Loucy (cell line): ENCODE measurements around the gene ZNF783.

Experiments
- H2AFZ ChIP-seq: fragments of 200-600 bp; sonication (generic); 2 replicates; pipeline ENCODE4 v1.6.0; 2016; ENCODE audit warnings: antibody characterized with exemption, mild to moderate bottlenecking, low read length, moderate library complexity
- H3F3A ChIP-seq: fragments of 200-600 bp; 2 replicates; pipeline ENCODE4 v1.6.0; 2016; ENCODE audit warnings: antibody characterized with exemption, low read depth, mild to moderate bottlenecking
- H3K27me3 ChIP-seq: fragments of 200-600 bp; sonication (generic); 2 replicates; pipeline ENCODE4 v1.6.1; 2014; ENCODE audit warnings: low read length, mild to moderate bottlenecking; ENCODE audit not compliant: insufficient read depth, poor library complexity, severe bottlenecking
- H3K36me3 ChIP-seq: fragments of 200-600 bp; sonication (generic); 2 replicates; pipeline ENCODE4 v1.6.1; 2016; ENCODE audit warnings: low read length; ENCODE audit not compliant: insufficient read depth
- H3K4me1 ChIP-seq: fragments of 200-600 bp; sonication (generic); 2 replicates; pipeline ENCODE4 v1.5.1; 2014; ENCODE audit warnings: low read length, mild to moderate bottlenecking; ENCODE audit not compliant: insufficient read depth, poor library complexity, severe bottlenecking
- H3K4me2 ChIP-seq: fragments of 200-600 bp; sonication (generic); 2 replicates; pipeline ENCODE4 v1.6.0; 2014; ENCODE audit warnings: antibody characterized with exemption, low read length, low read depth, mild to moderate bottlenecking; ENCODE audit not compliant: poor library complexity, severe bottlenecking
- H3K4me3 ChIP-seq: fragments of 200-600 bp; sonication (generic); 2 replicates; pipeline ENCODE4 v1.5.1; 2014; ENCODE audit warnings: low read length, mild to moderate bottlenecking, mixed read lengths; ENCODE audit not compliant: poor library complexity, severe bottlenecking
- H3K79me2 ChIP-seq: fragments of 200-600 bp; sonication (generic); 2 replicates; pipeline ENCODE4 v1.6.1; 2014; ENCODE audit warnings: low read length; ENCODE audit not compliant: insufficient read depth
- H3K9ac ChIP-seq: fragments of 200-600 bp; sonication (generic); 2 replicates; pipeline ENCODE4 v1.6.0; 2014; ENCODE audit warnings: mild to moderate bottlenecking, low read depth, low read length, moderate library complexity; ENCODE audit not compliant: poor library complexity, severe bottlenecking
- H3K9me2 ChIP-seq: fragments of 200-600 bp; sonication (generic); replicated peaks from 2 replicates; pipeline ENCODE4 v1.6.1; 2016; ENCODE audit warnings: low read depth, low read length, mixed read lengths
- H3K9me3 ChIP-seq: fragments of 200-600 bp; sonication (generic); 2 replicates; pipeline ENCODE4 v1.6.1; 2014; ENCODE audit warnings: mild to moderate bottlenecking, antibody characterized with exemption, low read length, low read depth; ENCODE audit not compliant: insufficient read depth
- H4K20me1 ChIP-seq: fragments of 200-600 bp; sonication (generic); 2 replicates; pipeline ENCODE4 v1.6.0; 2014; ENCODE audit warnings: antibody characterized with exemption, low read length, mild to moderate bottlenecking; ENCODE audit not compliant: insufficient read depth, poor library complexity, severe bottlenecking
- EZH2phosphoT487 ChIP-seq: fragments of 200-600 bp; IDR thresholded peaks from 2 replicates; pipeline ENCODE4 v1.6.1; 2018; ENCODE audit warnings: antibody characterized with exemption, mild to moderate bottlenecking, moderate library complexity, borderline replicate concordance
- TF ChIP-seq, protein P1 (sequence below): fragments of 200-600 bp; sonication (generic); conservative IDR thresholded peaks from 2 replicates; pipeline ENCODE4 v1.5.1; 2014; ENCODE audit warnings: mild to moderate bottlenecking, antibody characterized with exemption, low read length

ZNF783 gene

DNA sequence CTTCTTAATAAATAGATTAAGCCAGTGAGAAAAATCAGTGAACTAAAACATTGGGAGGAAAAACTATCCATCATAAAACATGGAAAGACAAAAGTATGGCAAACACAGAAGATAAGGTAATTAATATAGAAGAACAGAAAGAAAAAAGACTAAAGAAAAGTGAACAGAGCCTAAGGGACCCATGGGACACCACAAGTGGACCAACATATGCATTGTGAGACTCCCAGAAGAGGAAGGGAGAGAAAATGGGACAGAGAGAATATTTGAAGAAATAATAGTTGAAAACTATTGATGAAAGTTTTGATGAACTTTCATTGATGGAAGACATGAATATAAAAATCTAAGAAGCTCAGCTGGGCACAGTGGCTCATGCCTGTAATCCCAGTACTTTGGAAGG lies 71.3 kb downstream of the ZNF783 start:
- no peaks in the 10 kb centered on the region for H3K9me2 ChIP-seq
- H3K36me3 ChIP-seq, result no peaks in the 10 kb centered on the region
- no peak overlapping the region for H2AFZ ChIP-seq
- H3K9ac ChIP-seq, result no peak overlapping the region
- H3K4me3 ChIP-seq, result no peak overlapping the region
- no peaks in the 10 kb centered on the region for H4K20me1 ChIP-seq
- H3K79me2 ChIP-seq, result no peaks in the 10 kb centered on the region
- no peaks in the 10 kb centered on the region for H3K4me1 ChIP-seq
- H3K27me3 ChIP-seq, result no peaks in the 10 kb centered on the region
- TF ChIP-seq, protein P1, sequence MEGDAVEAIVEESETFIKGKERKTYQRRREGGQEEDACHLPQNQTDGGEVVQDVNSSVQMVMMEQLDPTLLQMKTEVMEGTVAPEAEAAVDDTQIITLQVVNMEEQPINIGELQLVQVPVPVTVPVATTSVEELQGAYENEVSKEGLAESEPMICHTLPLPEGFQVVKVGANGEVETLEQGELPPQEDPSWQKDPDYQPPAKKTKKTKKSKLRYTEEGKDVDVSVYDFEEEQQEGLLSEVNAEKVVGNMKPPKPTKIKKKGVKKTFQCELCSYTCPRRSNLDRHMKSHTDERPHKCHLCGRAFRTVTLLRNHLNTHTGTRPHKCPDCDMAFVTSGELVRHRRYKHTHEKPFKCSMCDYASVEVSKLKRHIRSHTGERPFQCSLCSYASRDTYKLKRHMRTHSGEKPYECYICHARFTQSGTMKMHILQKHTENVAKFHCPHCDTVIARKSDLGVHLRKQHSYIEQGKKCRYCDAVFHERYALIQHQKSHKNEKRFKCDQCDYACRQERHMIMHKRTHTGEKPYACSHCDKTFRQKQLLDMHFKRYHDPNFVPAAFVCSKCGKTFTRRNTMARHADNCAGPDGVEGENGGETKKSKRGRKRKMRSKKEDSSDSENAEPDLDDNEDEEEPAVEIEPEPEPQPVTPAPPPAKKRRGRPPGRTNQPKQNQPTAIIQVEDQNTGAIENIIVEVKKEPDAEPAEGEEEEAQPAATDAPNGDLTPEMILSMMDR, result no peak
- no peak for TF ChIP-seq EZH2phosphoT487
- H3K4me2 ChIP-seq, result no peak overlapping the region
- no peaks in the 10 kb centered on the region for H3F3A ChIP-seq
- no peaks in the 10 kb centered on the region for H3K9me3 ChIP-seq

DNA sequence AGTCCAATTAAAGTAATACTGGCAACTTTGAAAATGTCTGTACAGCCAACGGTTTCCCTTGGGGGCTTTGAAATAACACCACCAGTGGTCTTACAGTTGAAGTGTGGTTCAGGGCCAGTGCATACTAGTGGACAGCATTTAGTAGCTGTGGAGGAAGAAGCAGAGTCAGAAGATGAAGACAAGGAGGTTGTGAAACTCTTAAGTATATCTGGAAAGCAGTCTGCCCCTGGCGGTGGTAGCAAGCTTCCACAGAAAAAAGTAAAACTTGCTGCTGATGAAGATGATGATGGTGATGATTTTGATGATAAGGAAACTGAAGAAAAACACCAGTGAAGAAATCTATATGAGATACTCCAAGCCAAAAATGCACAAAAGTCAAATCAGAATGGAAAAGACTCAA lies 72.2 kb downstream of the ZNF783 start:
- no peaks in the 10 kb centered on the region for H3K9me2 ChIP-seq
- H3K79me2 ChIP-seq, result no peaks in the 10 kb centered on the region
- no peak overlapping the region for H3K4me2 ChIP-seq
- no peak overlapping the region for H3K9ac ChIP-seq
- H3F3A ChIP-seq, result no peaks in the 10 kb centered on the region
- H3K27me3 ChIP-seq, result no peaks in the 10 kb centered on the region
- no peaks in the 10 kb centered on the region for H3K36me3 ChIP-seq
- H4K20me1 ChIP-seq, result no peaks in the 10 kb centered on the region
- H3K4me3 ChIP-seq, result no peak overlapping the region
- H3K9me3 ChIP-seq, result no peaks in the 10 kb centered on the region
- TF ChIP-seq, protein P1, result no peak
- no peak for TF ChIP-seq EZH2phosphoT487
- H3K4me1 ChIP-seq, result no peaks in the 10 kb centered on the region
- H2AFZ ChIP-seq, result no peak overlapping the region
